AG09309 (cell line): ENCODE results near the gene CDHR5.

Experiments
- DNase-seq: peaks from one replicate; pipeline ENCODE4 v3.0.0-alpha.2; 2010; ENCODE audit warnings: low read depth
- H3K4me3 ChIP-seq: 2 replicates; pipeline ENCODE4 v1.5.1; 2011; ENCODE audit warnings: mild to moderate bottlenecking, low read depth, low read length, moderate library complexity; ENCODE audit not compliant: control insufficient read depth
- TF ChIP-seq, protein P1 (sequence below): IDR thresholded peaks from 2 replicates; pipeline ENCODE4 v1.5.1; 2011; ENCODE audit warnings: mild to moderate bottlenecking, low read depth, low read length, inconsistent platforms; ENCODE audit not compliant: insufficient read depth, control insufficient read depth; ENCODE audit errors: missing control alignments

The CDHR5 gene

DNA sequence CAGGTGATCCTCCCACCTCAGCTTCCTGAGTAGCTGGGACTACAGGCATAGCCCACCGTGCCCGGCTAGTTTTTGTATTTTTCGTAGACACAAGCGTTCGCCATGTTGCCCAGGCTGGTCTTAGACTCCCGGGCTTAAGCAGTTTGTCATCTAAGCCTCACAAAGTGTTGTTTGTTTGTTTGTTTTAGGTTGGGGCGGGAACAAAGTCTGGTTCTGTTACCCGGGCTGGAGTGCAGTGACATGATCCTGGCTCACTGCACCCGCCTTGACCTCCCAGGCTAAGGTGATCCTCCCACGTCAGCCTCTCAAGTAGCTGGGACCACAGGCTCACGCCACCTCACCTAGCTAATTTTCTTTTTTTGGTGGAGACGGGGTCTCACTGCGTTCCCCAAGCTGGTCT, 21.6 kb downstream of the CDHR5 start:
- TF ChIP-seq, protein P1, sequence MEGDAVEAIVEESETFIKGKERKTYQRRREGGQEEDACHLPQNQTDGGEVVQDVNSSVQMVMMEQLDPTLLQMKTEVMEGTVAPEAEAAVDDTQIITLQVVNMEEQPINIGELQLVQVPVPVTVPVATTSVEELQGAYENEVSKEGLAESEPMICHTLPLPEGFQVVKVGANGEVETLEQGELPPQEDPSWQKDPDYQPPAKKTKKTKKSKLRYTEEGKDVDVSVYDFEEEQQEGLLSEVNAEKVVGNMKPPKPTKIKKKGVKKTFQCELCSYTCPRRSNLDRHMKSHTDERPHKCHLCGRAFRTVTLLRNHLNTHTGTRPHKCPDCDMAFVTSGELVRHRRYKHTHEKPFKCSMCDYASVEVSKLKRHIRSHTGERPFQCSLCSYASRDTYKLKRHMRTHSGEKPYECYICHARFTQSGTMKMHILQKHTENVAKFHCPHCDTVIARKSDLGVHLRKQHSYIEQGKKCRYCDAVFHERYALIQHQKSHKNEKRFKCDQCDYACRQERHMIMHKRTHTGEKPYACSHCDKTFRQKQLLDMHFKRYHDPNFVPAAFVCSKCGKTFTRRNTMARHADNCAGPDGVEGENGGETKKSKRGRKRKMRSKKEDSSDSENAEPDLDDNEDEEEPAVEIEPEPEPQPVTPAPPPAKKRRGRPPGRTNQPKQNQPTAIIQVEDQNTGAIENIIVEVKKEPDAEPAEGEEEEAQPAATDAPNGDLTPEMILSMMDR = no peak
- no peak for DNase-seq

DNA sequence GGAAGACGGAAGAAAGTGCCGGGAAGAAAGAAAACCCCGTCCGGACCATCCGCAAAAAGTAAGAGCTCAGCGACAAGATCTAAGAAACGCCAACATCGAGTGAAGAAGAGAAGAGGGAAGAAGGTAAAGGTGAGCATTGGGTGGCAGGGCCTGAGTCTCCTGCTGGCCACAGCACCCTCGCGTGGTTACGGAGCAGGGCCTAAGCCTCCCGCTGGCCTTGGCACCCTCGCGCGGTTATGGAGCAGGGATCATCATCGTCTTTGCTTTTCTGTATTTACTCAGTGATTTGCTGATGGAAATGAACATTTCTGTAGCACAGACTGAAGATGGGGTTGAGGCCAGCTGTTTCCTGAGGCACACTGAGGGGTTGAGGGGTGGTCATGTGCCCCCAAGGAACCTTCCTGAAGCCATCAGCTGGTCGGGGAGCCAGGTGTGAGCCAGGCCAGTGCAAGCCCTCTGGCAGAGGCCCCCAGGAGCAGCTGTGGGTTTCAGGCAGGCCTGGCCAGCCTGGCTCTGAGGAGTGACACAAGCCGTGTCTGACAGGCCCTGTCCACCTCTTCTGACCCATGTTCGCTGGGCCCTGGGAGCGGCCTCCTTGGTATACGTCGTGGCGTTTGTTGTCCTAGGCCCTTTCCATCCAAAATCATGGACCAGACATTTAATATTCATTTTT, 23.0 kb downstream of the CDHR5 start:
- no peak overlapping the region for H3K4me3 ChIP-seq
- TF ChIP-seq, protein P1 = no peak
- no peak for DNase-seq

More for the DNA sequence above, 21.6 kb downstream of the CDHR5 start:
- no peak overlapping the region for H3K4me3 ChIP-seq

DNA sequence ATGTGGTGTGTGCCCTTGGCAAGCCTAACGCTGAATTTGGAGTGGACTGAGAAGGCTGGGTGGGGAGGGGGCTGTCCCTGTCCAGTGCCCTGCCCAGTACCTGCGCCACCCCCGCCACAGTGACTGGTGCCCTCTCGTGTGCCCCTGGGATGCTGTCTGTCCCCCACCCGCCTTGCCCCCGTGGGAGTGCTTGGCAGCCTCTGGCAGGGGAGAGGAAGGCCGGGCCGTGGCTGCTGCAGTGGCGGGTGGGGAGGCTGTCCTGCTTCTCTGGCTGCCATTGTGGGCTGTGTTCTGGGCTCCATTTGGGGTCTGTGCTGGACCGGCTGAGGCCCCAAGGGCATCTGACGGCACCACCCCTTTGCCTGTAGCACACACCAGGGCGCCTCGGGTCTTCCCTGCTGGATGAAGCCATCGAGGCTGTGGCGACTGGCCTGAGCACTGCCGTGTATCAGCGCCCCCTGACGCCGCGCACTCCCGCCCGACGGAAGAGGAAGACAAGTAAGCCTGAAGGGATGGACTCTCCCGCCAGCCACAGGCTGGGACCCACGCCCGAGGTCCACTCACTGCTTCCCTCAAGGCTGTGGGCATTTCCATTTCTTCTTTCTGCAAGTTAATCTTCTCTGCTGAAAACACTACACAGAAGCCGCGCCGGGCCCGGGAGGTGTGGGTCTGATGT, 26.6 kb downstream of the CDHR5 start:
- TF ChIP-seq, protein P1 = no peak
- DNase-seq = no peak
- H3K4me3 ChIP-seq = no peak overlapping the region

DNA sequence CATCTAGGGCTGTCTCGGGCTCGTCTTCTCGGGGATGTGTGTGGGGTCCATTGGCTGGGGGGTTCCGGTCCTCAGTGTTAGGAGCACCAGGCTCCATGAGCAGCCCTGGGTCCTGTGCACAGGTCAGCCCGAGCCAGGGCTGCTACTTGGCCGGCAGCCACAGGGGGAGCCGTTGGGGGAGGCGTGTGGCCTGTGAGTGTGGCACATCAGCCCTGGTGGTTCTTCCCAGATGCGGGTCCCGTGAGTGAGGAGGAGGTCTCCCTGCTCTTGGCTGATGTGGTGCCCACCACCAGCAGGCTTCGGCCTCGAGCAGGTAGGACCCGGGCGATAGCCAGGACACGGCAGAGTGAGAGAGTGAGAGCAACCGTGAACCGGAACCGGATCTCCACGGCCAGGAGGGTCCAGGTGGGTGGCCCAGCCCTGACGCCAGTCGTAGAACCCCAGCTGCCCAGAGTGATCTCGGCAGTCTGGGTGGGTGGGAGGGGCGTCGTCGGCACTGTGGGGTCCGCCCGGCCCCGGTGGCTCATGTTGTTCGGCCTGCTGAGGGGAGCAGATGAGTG, 27.5 kb downstream of the CDHR5 start:
- TF ChIP-seq, protein P1 = peak; percentile 4
- DNase-seq = no peak
- no peak overlapping the region for H3K4me3 ChIP-seq

DNA sequence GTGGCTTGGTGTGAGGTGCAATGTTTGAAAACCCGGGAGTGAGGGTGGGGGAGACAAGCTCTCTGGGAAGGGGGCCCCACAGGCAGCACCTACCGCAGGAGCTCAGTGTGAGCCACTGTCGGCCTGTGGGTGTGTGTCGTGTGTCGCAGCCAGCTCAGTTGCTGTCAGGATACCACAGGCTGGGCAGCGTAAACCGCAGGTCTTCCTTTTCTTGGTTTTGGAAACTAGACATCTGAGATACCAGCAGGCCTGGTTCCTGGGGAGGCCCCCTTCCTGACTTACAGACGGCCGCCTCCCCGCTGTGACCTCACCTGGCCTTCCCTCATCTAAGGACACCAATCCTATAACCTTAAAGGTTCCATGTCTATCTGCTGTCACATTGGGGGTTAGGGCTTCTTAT, 28.4 kb downstream of the CDHR5 start:
- TF ChIP-seq, protein P1 = no peak
- H3K4me3 ChIP-seq = no peak overlapping the region
- DNase-seq = no peak

DNA sequence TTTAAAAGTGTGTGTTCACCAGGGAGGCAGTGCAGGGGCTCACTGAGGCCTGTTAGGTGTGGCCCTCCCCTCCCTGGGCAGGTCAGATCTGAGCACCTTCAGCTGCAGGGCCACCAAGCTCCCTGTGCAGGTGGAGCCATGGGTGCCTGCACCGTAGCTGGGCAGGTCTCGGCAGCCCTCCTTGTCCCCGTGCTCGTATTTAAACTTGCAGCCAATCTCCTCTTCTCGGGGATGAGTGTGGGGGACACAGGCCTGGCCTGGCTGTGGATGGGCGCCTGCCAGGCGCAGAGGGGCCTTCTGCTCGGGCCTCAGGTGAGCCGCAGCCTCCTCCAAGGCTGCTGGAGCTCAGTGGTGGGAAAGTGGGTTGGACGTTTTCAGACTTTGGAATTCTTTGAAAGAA, 29.4 kb downstream of the CDHR5 start:
- DNase-seq = no peak
- TF ChIP-seq, protein P1 = no peak
- no peak overlapping the region for H3K4me3 ChIP-seq
